GM18951 (cell line): ENCODE data around the gene ACTG1.

Experiments
- POLR2A ChIP-seq: IDR thresholded peaks from 4 replicates; pipeline ENCODE4 v1.6.1; 2011; ENCODE audit warnings: mild to moderate bottlenecking; ENCODE audit not compliant: insufficient read length, insufficient read depth; ENCODE audit errors: extremely low read depth
- in situ Hi-C: fragments of 300-500 bp; cut with MboI; formaldehyde crosslinking; loops from one replicate; pipeline ENCODE4 v1.12.0; 2022; ENCODE audit warnings: low sequenced_read_pairs, mixed read lengths, inconsistent platforms; ENCODE audit not compliant: unreplicated experiment

The ACTG1 gene

GRCh38 chr17:81479175-81480071, 33.2 kb downstream of the ACTG1 start:
- no peak for TF ChIP-seq POLR2A
- in situ Hi-C loops, result no loop called here

- in situ Hi-C loops, result no loop called here
- no peak for TF ChIP-seq POLR2A
Observed at GRCh38 chr17:81478119-81478518, 34.5 kb downstream of the ACTG1 start.

DNA sequence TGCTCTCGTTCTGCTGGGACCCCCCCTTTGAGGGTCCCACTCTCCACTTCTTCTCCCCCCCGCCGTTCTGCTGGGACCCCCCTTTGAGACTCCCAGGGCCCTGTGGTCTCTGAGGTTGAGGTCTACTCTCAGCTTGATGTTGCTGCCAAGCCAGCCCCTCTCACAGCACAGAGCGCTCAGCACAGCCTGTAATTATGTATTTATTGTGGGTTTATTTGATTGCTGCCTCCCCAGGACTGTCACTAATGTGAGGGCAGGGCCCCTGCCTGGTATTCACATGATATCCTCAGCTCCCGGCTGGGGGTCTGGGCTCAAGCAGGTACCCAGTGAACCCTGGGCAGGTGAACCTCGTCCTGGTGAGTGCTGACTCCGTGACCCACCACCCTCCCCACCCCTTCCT, 35.4 kb downstream of the ACTG1 start:
- TF ChIP-seq POLR2A, result no peak
- in situ Hi-C loops, result no loop called here

GRCh38 chr17:81476635-81477034, 36.0 kb downstream of the ACTG1 start:
- in situ Hi-C loops, result no loop called here
- no peak for TF ChIP-seq POLR2A

GRCh38 chr17:81476097-81476496, 36.5 kb downstream of the ACTG1 start:
- in situ Hi-C loops, result no loop called here

DNA sequence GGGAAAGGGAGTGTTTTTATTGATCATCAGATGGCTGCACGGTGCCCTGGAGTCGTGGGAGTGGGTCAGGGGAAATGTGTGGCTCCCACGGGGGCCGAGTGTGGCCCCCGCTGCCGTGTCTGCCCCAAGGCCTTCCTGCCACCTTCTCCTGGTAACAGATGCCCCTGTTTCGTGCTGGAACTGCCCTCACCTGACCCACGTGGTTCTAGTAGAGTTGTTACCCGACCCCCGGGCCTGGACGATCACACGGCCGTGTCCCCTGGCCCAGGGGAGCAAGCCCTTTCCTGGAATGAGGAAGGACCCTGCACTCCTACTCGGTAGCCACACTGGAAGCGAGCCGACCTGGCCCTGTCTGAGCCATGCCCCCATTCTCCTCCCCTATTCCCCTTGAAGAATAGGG, 37.6 kb downstream of the ACTG1 start:
- in situ Hi-C loops, result no loop called here
- no peak for TF ChIP-seq POLR2A

More at GRCh38 chr17:81476097-81476496, 36.5 kb downstream of the ACTG1 start:
- no peak for TF ChIP-seq POLR2A

DNA sequence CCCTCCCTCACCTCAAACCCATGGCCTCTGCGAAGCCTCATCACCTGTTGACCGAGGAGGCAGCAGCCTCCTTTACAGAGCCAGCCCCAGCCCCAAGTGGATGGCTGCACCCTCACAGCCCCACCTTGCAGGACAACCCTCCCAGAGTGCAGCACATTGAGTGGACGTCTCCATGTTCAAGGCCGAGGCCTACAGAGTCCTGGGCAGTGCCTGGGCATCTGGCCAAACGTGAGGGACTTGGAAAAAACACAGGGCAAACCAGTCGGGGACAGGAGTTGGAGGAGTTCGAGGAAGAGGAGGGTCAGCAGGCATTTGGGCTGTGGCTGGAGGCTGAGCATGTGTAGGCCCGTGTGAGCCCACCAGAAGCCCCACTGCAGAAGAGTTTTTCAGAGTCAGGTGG, 39.6 kb downstream of the ACTG1 start:
- in situ Hi-C loops, result no loop called here
- TF ChIP-seq POLR2A, result no peak

DNA sequence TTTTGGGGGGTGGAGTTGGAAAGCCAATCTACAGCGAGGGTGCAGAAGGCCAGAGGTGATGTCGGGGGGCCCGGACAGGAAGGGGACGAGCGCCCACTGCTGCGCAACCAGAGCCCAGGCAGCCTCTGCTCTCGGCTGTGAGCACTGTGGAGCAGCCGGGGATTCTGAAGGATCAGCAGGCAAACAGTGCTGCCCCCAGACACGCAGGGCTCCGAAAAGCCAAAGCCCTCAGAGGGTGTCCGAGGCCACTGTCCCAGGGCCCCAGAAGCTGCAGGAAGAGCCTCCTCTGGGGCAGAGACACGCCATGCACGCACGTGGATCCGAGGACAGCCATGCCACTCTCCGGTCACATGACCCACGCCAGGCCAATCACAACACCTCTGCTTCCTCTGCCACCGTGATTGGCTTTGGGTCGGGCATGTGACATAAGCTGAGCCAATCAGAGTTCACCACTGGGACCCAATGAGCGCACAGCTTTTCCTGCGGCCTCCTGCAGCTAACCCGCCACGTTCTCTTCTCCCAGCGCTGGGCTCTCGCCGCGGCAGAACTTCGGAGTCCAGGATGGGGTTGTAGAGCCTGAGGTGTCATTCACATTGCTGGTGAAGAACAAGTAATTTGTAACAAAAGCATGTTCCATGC, 40.7 kb downstream of the ACTG1 start:
- TF ChIP-seq POLR2A, result no peak
- in situ Hi-C loops, result no loop called here

GRCh38 chr17:81470944-81471817, 41.4 kb downstream of the ACTG1 start:
- in situ Hi-C loops, result no loop called here
- TF ChIP-seq POLR2A, result no peak

DNA sequence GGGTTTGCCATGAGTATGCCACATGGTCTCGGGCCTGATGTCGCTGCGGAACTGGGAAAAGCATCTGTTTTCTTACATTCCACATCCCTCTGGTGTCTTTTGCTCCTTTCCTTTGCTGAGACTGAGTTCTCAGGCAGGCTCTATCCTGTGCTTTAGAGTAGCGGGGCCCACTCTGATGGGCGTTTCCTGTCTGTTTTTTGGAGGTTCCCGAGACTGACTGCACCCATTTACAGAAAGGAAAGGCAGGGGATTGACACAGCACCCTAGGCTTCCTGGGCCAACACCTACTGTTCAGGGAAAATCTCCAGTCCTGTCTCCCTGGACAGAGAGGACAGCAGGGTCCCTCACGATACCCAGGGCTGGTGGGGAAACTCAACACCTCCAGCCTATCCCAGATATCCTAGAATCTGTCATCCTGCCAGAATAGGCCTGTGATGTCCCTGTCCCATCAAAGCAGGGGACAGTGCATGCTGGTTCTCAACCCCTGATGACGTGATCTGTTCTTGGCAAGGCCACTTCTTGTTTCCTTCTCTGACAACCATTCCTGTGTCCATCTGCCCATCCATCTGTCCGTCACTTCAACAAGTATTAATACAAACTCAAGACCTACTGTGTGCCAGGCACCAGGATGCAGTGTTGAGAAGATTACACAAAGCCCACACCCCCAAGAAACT, 42.2 kb downstream of the ACTG1 start:
- TF ChIP-seq POLR2A, result no peak

GRCh38 chr17:81469266-81469665, 43.3 kb downstream of the ACTG1 start:
- no peak for TF ChIP-seq POLR2A
- in situ Hi-C loops, result no loop called here

More for the DNA sequence above, 42.2 kb downstream of the ACTG1 start:
- in situ Hi-C loops, result no loop called here

DNA sequence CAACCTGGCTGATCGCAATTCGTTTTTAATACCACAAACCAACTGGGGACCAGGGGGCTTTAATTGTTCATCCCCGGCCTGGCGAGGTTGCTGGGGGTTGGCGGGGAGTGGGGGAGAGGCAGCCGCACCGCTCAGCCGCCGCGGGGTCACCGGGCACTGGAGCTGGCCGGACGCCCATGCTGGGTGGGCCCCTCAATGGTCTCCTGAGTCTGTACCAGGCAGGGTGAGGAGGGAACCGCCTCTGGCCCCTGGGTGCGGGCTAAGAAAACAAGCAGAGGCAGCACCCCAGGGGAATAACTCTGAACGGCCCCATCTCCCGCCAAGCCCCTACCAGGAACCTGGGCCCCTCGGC, 43.9 kb downstream of the ACTG1 start:
- in situ Hi-C loops, result no loop called here

More for the DNA sequence above, 43.9 kb downstream of the ACTG1 start:
- no peak for TF ChIP-seq POLR2A
